HG03095 (cell line): ENCODE measurements around the gene SIGLEC11.
"Not testable (repeated sequence)": the region's sequence is repeated elsewhere in the genome, so short reads cannot be mapped to it uniquely, and the experiment has no call there.

Experiments
- ATAC-seq: cut with Tn5 transposase; IDR thresholded peaks from one replicate; pipeline ENCODE4 v1.9.1; 2021; ENCODE audit warnings: moderate library complexity; ENCODE audit not compliant: unreplicated experiment

The SIGLEC11 gene

GRCh38 chr19:49960980-49961379 is at the start of gene SIGLEC11:
SIGLEC11 (minus strand) TSS chr19:49961172; CDS start chr19:49961081, 91 bp downstream.
- not testable (repeated sequence) for ATAC-seq

DNA sequence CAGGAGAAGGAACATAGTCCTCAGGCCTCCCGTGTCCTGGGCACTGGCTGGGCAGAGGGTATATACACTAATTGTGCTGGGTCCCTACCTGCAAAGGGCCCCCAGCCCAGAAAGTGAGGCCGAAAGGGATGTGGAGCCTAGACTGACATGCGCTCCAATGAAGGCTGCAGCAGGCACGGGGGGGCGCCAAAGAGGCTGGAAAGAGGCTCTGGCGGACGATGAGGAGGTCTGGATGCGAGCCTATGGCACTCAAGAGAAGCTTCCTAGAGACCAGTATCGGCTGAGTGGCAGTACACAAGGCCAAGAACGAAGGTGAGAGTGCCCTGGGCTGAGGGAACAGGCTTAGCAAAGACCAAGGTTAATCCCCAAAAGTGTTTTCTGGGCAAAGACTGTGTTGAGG is 47.6 kb upstream of the SIGLEC11 start:
- ATAC-seq: no peak

- ATAC-seq: no peak
Measured at GRCh38 chr19:50007947-50008346, 47.0 kb upstream of the SIGLEC11 start.

DNA sequence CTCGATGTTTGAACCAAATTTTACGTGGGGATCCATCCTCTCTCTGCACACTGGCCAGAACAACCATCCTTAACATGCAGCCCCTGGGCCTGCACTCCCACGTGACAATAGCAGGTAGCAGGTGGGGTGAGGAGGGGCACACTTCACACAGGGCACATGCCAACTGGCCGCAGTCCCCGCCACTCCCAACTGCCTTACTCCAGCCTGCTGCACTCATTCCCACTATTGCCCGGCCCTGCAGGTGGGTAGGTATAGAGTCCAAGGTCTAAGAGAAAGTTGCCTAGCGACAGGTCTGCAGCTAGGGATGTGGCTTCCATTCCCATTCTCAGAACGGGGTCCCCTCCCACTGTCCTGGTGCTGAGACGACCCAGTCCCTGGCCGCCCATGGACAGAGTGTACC is 46.2 kb upstream of the SIGLEC11 start:
- ATAC-seq: no peak

GRCh38 chr19:50005428-50005827 is 44.5 kb upstream of the SIGLEC11 start:
- ATAC-seq: no peak

GRCh38 chr19:50003810-50004419 is 42.9 kb upstream of the SIGLEC11 start:
- no peak for ATAC-seq

GRCh38 chr19:50003254-50003788 is 42.3 kb upstream of the SIGLEC11 start:
- no peak for ATAC-seq

DNA sequence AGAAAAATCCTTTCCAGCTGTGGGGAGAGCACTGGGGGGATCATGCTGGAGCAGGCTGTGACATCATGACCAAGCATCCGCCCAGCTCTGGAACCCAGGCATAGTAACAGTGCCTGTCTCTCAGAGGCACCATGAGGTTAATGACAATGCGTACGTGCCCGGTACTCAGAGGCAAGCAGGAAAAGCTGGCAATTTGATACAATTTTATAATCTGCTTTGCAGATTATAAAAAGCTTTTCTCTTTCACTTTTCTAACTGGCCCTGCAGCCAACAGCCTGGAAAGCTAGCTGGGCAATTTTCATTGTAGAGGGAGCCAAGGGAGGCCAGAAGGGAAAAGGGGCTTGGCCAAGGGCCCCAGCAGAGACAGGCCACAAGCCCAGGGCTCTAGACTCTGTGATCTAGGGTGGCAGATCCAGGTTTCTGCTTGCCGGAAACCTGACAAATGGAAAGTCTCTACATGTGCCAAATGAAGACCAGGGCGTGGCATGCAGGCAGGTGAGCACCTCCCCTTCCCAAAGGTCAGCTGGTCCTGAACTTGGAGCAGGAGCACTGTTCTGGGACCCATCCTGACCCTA is 41.5 kb upstream of the SIGLEC11 start:
- no peak for ATAC-seq

- no peak for ATAC-seq
Measured at GRCh38 chr19:50001775-50002174, 40.8 kb upstream of the SIGLEC11 start.

GRCh38 chr19:50000841-50001557 is 40.0 kb upstream of the SIGLEC11 start:
- ATAC-seq: no peak

- no peak for ATAC-seq
Measured at GRCh38 chr19:50000038-50000840, 39.3 kb upstream of the SIGLEC11 start.

- ATAC-seq: no peak
Measured at GRCh38 chr19:49999371-50000010, 38.5 kb upstream of the SIGLEC11 start.

DNA sequence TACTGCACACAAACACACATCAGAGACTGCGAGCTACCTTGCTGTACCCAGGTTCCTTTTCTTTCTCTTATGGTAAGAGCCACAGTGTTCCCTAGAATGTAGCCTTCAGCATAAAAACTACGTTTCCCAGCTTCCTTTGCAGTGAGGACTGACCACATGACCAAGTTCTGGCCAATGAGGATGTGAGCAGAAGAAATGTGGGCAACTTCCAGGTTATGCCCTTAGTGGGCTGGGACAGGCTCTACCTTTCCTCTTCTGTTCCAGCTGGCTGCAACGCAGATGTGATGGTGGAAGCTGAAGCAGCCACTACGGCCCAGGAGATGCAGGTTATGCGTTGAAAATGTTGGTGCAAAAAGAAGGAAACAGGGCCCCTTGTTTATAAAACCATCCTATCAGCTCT is 36.7 kb upstream of the SIGLEC11 start:
- ATAC-seq: no peak

DNA sequence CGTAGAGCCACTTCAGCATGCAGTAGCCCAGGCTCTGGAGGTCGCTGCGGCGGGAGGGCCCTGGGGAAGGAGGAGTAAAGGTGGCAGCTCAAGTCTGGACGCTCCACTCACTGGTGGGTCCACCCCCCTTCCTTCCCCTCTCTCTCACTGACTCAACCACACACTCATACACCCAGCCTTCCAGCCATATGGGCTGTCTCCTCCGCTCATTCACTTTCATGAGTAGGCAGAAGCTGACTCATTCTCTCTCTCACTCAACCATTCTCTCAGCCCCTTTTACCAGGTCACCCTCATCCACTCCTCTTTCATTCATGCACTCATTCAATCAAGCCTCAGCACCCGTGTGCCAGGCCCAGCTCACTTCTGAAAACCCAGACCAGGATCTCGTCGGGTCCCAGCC is 27.5 kb upstream of the SIGLEC11 start:
- no peak for ATAC-seq

GRCh38 chr19:49988007-49988406 is 27.0 kb upstream of the SIGLEC11 start:
- ATAC-seq: no peak

DNA sequence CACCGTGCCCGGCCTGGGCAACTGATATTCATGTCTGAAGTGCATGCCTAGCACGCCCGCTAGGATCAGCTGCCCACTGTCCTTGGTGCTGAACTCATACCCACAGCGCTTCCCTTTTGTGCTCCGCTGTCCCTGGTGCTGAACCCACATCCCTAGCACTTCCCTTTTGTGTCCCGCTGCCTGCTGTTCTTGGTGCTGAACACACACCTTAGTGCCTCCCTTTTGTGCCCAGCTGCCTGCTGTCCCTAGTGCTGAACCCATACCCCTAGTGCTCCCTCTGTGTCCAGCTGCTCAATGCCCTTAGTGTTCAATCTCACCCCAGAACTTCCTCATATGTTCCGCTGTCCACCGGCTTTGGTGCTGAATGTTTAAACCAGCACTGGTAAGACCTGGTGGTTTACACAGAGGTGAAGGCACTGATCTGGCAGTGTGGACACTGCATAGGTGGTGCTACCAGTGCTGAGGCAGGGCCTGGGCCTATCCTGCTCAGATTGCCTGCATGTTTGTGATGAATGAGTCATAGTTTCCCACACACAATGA is 26.3 kb upstream of the SIGLEC11 start:
- ATAC-seq: no peak

DNA sequence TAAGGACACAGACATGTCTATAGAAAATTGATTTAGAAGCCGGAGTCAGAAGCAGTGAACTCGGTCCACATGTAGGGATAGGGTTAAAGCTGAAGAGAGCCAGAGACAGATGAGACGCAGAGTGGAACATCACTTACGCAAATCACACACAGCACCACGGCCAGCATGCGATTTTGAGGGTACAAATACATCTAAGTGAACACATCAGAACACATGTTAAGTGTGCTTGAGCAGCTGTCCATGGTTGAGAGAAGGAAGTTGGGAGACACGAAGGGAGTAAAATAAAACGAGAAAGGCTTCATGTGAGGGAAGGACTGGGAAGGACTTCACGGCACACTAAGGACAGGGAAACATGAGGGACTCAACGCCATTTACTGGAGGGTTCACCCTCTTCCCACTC is 25.4 kb upstream of the SIGLEC11 start:
- ATAC-seq: no peak

DNA sequence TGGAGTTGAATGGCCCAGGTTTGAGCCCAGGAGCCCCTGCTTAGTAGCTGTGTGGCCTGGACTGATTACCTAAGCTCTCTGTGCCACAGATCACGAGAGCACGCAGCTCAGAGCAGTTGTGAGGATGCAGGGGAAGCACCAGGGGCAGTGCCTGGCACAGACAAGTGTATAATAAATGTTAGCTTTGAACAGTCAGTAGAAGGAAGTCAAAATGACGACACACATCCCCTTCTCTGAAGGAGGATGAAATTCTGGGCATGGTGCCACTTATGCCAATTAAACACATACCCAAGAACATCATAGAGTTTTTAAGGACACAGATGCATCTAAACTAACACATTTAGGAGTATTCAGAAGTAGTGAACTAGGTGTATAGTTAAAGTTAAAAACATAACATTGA is 24.9 kb upstream of the SIGLEC11 start:
- ATAC-seq: no peak

- ATAC-seq: no peak
Measured at GRCh38 chr19:49984491-49984890, 23.5 kb upstream of the SIGLEC11 start.

DNA sequence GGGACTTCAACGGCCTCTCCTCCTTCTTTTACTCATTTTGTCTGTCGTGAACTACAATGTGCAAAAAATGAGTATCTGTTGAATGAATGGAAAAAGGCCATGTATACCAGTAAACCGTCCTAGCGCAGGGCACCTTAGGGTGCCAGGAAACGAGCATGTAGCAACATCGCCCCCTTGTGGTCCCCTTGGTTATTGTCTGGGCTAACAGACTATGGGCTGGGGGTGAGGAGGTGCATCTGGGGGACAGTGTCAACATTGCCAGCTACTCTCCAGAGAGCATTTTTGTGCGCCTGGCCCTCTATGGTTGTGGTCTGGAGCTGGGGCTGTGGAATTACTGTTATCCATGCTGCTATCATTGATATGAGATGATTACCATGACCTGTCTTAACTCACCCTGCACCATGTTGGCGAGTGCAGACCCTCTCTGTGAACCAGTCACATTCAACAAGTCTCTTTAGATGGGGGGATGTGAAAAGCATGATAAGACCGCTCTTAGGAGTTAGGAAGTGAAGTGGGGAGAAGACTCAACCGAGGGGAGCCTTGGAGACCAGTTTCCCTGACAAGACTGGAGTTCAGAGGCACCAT is 22.8 kb upstream of the SIGLEC11 start:
- no peak for ATAC-seq
